SK-N-SH (cell line): ENCODE measurements around the gene MGAT4A.

Experiments used
- EP300 ChIP-seq, 2 experiments: IDR thresholded peaks; 2 replicates each; pipeline versions ENCODE4 v1.4.0 to v1.6.1; 2012; ENCODE audit warnings: borderline replicate concordance in 1 of 2, low read depth in 1 of 2, low read length in 1 of 2
- FOXJ3 ChIP-seq: sonication (generic); formaldehyde crosslinking; IDR thresholded peaks from 2 replicates; pipeline ENCODE4 v1.5.1; 2020; ENCODE audit warnings: mild to moderate bottlenecking, missing genetic modification reagents
- POLR2AphosphoS5 ChIP-seq: IDR thresholded peaks from 2 replicates; pipeline ENCODE4 v1.6.1; 2012; ENCODE audit warnings: low read depth, low read length
- RAD21 ChIP-seq: IDR thresholded peaks from 2 replicates; pipeline ENCODE4 v1.6.1; 2012; ENCODE audit warnings: mild to moderate bottlenecking, low read length
- RCOR1 ChIP-seq: fragments of 150-350 bp; IDR thresholded peaks from 2 replicates; pipeline ENCODE4 v1.6.1; 2017; ENCODE audit warnings: antibody characterized with exemption, low read length
- SIN3A ChIP-seq: IDR thresholded peaks from 2 replicates; pipeline ENCODE4 v1.6.1; 2012; ENCODE audit warnings: low read depth, mild to moderate bottlenecking, low read length, moderate library complexity, borderline replicate concordance
- TAF1 ChIP-seq: IDR thresholded peaks from 2 replicates; pipeline ENCODE4 v1.6.1; 2012; ENCODE audit warnings: low read depth, mild to moderate bottlenecking, low read length, moderate library complexity, borderline replicate concordance
- TF ChIP-seq, protein P1 (sequence below): fragments of 200-600 bp; sonication (generic); IDR thresholded peaks from 2 replicates; pipeline ENCODE4 v1.6.1; 2017; ENCODE audit warnings: antibody characterized with exemption, mild to moderate bottlenecking, moderate library complexity
- TF ChIP-seq, protein P2 (sequence below): IDR thresholded peaks from 2 replicates; pipeline ENCODE4 v1.4.0; 2012; ENCODE audit warnings: low read depth
- TF ChIP-seq, protein P3 (sequence below): IDR thresholded peaks from 2 replicates; pipeline ENCODE4 v1.6.1; 2012; ENCODE audit warnings: mild to moderate bottlenecking, low read depth, low read length, moderate library complexity
- TF ChIP-seq, protein P4 (sequence below): IDR thresholded peaks from 2 replicates; pipeline ENCODE4; 2012

DNA sequence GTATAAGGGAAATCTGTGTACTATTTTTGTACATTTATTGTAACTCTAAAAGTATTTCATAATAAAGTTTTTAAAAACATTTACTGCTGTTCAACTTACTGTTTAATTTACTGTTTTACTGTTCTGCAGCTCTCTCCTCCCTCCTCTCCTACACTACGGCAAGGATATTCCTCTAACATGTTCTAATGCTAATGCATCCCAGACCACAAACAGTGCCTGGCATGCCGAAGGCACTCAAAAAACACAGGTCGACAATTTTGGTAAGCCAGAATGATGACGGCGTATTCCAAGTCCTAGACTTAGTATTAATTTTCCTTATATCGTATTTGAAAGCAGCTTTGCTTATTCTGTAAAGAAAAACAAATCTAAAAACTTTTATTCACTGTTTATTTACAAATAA is 13.3 kb downstream of the MGAT4A start:
- TF ChIP-seq, protein P1, sequence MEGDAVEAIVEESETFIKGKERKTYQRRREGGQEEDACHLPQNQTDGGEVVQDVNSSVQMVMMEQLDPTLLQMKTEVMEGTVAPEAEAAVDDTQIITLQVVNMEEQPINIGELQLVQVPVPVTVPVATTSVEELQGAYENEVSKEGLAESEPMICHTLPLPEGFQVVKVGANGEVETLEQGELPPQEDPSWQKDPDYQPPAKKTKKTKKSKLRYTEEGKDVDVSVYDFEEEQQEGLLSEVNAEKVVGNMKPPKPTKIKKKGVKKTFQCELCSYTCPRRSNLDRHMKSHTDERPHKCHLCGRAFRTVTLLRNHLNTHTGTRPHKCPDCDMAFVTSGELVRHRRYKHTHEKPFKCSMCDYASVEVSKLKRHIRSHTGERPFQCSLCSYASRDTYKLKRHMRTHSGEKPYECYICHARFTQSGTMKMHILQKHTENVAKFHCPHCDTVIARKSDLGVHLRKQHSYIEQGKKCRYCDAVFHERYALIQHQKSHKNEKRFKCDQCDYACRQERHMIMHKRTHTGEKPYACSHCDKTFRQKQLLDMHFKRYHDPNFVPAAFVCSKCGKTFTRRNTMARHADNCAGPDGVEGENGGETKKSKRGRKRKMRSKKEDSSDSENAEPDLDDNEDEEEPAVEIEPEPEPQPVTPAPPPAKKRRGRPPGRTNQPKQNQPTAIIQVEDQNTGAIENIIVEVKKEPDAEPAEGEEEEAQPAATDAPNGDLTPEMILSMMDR = no peak
- TF ChIP-seq, protein P2, sequence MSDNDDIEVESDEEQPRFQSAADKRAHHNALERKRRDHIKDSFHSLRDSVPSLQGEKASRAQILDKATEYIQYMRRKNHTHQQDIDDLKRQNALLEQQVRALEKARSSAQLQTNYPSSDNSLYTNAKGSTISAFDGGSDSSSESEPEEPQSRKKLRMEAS = no peak
- no peak for TF ChIP-seq FOXJ3 (CRISPR knock-in tag)
- TF ChIP-seq, protein P3, sequence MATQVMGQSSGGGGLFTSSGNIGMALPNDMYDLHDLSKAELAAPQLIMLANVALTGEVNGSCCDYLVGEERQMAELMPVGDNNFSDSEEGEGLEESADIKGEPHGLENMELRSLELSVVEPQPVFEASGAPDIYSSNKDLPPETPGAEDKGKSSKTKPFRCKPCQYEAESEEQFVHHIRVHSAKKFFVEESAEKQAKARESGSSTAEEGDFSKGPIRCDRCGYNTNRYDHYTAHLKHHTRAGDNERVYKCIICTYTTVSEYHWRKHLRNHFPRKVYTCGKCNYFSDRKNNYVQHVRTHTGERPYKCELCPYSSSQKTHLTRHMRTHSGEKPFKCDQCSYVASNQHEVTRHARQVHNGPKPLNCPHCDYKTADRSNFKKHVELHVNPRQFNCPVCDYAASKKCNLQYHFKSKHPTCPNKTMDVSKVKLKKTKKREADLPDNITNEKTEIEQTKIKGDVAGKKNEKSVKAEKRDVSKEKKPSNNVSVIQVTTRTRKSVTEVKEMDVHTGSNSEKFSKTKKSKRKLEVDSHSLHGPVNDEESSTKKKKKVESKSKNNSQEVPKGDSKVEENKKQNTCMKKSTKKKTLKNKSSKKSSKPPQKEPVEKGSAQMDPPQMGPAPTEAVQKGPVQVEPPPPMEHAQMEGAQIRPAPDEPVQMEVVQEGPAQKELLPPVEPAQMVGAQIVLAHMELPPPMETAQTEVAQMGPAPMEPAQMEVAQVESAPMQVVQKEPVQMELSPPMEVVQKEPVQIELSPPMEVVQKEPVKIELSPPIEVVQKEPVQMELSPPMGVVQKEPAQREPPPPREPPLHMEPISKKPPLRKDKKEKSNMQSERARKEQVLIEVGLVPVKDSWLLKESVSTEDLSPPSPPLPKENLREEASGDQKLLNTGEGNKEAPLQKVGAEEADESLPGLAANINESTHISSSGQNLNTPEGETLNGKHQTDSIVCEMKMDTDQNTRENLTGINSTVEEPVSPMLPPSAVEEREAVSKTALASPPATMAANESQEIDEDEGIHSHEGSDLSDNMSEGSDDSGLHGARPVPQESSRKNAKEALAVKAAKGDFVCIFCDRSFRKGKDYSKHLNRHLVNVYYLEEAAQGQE = no peak
- TF ChIP-seq RAD21 = no peak
- TF ChIP-seq POLR2AphosphoS5 = no peak
- no peak for TF ChIP-seq RCOR1
- TF ChIP-seq SIN3A = no peak
- TF ChIP-seq EP300 (IDR thresholded peaks at IDR 0.05; ENCODE audit: borderline replicate concordance in 1 of 2, low read depth in 1 of 2, low read length in 1 of 2) = no peak
- TF ChIP-seq TAF1 = no peak
- TF ChIP-seq, protein P4, sequence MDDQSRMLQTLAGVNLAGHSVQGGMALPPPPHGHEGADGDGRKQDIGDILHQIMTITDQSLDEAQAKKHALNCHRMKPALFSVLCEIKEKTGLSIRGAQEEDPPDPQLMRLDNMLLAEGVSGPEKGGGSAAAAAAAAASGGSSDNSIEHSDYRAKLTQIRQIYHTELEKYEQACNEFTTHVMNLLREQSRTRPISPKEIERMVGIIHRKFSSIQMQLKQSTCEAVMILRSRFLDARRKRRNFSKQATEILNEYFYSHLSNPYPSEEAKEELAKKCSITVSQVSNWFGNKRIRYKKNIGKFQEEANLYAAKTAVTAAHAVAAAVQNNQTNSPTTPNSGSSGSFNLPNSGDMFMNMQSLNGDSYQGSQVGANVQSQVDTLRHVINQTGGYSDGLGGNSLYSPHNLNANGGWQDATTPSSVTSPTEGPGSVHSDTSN = no peak
